Suppressor macrophage treated with lipopolysaccharide for 1 hour (primary cell): ENCODE measurements around the gene STRADB.
A peak's percentile ranks its signal among the peaks of the same experiment; 100 is the strongest.
"Not testable (repeated sequence)": the region's sequence is repeated elsewhere in the genome, so short reads cannot be mapped to it uniquely, and the experiment has no call there.

Source experiments
- DNase-seq, 3 donors: peaks; one replicate each; pipeline ENCODE4 v3.0.0-alpha.2; 2020 to 2022

STRADB gene

DNA sequence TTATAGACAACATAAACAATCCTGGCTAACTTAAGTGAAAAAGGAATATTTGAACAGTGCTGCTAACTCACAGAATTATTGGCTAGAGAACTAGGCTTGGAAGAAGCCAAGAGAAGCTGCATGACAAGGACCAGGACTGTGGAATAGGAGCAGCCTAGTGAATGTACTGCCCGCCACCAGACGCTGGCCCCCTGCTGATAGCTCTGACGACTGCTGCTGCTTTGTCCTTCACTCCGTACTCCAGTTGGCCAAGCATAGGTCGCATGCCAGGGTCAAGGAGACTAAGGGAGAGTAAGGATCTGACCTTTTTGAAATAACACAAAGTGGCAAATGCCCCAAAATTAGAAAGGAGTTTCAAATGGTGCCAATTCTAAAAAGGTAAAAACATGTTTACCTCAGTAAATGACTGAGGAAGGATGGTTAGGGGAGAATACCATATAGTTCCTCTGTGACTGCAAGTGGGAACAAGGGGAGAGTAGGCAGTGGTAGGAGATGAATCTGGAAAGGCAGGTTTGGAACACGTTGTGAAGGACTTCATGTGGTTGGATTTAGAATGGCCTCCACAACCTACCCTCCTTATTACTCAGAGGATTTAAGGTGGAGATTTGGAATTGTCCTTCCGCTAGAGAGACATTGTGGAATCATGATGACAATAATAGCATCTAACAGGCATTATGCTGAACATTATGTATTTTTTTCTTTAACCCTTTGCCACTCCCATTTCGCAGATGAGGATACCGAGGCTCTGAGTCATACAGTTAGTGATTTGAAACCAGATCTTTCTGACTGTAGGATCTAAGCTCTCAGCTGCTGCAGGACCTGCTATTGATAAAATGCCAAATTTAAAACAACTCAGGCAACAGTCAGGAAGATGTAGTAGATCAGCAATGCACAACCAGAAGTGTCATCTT is 19.5 kb downstream of the STRADB start:
- DNase-seq, result no peak

DNA sequence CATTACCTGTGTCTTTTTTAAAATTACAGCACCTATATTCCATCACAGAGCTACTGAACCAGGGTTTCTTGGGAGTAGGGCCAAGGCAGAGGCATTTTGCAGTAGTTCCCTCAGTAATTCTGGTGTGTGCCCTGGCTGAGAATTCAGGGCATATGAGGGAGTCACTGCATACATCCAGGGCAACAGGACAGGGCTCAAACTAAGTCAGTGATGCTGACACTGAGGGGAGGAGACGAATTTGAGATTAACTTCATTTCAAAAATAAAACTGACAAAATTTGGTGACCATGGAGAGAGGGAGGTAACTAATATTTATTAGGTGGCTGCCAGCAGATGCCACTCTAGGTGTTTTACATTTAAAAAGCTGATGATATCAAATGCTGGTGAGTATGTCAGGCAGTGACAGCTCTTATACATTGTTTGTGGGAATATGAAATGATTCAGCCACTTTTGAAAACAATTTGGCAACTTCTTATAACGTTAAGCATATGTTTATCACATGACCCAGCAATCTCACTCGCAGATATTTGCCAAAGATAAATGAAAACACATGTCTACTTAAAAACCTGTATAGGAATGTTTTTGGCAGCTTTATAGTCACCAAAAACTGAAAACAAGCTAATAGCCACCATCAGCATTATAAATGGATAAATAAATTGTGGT is 20.3 kb downstream of the STRADB start:
- no peak for DNase-seq

DNA sequence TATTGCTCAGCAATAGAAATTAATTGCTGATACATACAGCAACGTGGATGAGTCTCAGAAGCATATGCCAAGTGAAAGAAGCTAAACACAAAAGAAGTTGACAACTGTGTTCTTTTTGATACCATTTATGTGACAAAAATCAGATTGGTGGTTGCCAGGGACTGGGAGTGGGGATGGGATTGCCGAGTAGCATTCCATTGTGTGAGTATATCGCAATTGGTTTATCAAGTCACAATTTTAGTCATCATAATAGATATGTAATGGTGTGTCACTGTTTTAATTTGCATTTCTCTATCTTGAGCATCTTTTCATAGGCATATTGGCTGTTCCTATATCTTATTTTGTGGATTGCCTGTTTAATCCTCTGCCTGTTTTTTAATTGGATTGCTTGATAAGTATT is 20.9 kb downstream of the STRADB start:
- no peak for DNase-seq

DNA sequence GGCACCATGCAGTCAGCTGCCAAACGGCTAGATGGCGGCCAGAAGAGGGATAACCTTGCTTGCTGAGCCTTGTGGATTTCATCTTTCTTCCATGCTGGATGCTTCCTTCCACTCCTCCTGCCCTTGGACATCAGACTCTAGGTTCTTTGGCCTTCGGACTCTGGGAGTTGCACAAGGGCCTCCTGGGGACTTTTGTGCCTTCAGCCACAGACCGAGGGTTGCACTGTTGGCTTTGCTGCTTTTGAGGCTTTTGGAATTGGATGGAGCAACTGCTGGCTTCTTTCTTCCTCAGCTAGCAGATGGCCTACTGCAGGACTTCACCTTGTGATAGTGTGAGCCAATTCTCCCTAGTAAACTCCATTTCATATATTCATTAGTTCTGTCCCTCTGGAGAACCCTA is 31.0 kb downstream of the STRADB start:
- no peak for DNase-seq

DNA sequence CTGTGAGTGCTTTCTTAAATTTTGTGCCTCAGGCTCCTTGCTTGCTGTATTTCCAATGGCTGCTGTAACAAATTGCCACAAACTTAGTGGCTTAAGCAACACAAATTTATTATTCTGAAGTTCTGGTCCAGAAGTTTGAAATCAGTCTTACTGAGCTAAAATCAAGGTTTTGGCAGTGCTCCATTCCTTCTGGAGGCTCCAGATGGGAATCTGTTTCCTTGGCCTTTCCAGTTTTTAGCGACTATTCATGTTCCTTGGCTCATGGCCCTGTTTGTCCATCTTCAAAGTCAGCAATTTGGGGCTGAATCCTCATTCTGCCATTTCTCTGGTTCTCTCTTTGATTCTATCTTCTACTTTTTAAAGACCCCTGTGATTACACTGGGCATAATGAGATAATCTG is 31.8 kb downstream of the STRADB start:
- DNase-seq, result no peak

DNA sequence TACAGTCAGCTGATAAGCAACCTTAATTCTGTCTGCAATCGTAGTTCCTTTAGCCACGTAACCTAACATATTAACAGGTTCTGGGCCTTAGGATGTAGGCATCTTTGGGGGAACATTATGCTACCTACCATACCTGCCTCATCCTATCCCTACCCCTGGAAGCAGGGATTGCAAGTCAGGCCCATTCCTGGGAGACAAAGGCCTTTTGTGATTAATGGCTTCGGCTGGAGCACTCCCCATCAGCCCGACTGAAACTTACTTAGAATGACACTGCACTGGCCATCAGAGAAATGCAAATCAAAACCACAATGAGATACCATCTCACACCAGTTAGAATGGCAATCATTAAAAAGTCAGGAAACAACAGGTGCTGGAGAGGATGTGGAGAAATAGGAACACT is 32.2 kb downstream of the STRADB start:
- DNase-seq, result not testable (repeated sequence)

DNA sequence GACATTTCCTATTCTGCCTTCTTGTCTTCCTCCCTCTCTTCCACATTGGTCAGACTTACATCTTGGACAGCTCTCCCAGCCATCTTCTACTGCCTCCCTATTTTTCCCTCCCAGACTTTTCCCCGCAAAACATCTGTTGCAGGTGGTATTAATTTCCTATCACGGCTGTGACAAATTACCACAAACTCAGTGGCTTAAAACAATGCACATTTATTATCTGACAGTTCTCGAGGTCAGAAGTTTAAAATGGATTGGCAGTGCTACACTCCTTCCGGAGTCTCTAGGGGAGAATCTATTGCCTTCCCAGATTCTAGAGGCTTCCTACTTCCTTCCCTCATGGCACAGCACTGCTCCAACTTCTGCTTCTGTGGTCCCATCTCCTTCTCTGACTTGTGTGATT is 33.3 kb downstream of the STRADB start:
- DNase-seq, result no peak

DNA sequence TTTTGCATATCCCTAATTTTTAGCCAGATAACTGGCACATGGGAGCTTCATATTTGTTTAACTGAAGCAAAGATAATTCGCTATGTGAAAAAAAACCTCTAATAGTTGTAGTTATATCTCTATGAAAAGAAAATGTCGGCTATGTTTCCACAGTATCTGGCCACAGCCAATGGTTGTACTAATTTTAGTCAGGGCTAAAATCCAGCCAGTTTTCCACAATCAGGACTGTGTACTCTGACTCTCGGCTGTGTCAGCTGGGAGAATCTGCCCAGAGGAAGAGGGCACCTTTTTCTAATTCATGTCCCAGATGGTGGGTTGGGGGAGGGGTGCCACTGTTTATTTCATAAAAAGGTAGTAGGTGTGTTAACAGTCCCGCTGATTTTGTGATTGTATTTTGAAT is 38.8 kb downstream of the STRADB start:
- DNase-seq, result no peak

DNA sequence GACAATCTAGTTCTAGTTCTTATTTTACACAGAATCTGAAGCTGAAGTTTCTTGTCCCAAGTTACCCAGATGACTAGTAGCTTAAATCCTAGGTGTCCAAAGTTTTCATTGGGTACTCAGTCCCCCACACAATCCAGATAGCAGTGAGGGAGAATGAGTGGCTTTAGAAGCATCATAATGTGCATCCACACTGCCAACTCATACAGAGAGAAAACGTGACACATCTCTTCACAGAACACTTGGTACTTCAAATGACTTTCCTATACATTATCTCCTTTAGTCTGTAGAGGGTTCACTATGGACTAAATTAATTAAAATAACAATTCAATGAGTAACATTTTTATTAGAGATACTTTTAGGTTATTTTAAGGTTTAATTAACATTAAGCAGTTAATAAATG is 45.2 kb downstream of the STRADB start:
- no peak for DNase-seq

DNA sequence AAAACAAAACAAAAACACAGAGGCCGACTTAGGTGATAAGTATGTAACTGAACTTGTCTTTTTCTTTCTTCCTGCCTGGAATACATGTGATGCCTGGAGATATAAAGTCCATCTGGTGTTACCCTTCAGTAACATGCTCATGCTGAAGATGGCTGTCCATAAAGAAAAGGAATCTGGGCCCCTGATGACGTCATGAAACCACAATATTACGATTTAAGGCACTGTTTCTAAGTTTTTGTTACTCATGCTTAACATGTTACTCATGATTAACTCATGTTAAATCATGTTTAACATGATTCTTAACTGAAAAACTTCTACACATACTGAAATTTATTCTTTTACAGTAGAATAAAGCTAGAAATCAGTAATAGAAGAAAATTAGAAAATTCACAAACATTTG is 49.0 kb downstream of the STRADB start:
- DNase-seq, result peak; percentile 4 to 24 (median 10)

DNA sequence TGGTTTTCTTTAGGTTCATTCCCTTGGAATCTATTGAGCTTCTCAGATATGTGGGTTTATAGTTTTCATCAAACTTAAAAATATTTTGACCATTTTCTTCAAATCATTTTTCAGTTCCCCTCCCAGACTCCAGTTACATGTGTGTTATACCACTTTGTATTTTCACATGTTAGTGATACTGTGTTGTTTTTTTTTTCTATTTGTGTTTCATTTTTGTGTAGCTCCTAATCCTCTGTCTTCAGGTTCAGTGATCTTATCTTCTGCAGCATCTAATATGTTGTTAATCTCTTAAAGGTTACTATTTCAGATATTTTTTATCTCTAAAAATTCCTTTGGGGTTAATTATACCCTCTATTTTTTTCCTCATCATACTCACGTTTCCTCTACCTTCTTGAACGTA is 51.2 kb downstream of the STRADB start:
- no peak for DNase-seq

DNA sequence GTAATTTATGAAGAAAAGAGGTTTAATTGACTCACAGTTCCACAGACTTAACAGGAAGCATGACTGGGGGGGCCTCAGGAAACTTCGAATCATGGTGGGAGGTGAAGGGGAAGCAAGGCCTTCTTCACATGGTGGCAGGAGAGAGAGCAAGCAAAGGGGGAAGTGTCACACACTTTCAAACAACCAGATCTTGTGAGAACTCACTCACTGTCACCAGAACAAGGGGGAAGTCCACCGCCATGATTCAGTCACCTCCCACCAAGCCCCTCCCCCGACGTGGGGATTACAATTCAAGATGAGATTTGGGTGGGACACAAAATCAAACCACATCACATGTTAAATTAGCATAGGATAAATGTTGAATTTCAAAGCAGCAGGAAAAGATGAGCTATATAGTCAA is 56.2 kb downstream of the STRADB start:
- DNase-seq, result peak; percentile 10 to 20 (median 13)

DNA sequence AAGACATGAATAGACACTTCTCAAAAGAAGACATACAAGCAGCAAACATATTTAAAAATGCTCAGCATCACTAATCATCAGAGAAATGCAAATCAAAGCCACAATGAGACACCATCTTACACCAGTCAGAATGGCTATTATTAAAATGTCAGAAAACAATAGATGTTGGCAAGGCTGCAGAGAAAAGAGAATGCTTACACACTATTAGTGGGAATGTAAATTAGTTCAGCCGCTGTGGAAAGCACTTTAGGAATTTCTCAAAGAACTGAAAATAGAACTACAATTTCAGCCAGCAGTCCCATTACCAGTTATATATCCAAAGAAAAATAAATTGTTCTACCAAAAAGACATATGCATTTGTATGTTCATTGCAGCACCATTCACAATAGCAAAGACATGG is 61.7 kb downstream of the STRADB start:
- DNase-seq, result no peak

DNA sequence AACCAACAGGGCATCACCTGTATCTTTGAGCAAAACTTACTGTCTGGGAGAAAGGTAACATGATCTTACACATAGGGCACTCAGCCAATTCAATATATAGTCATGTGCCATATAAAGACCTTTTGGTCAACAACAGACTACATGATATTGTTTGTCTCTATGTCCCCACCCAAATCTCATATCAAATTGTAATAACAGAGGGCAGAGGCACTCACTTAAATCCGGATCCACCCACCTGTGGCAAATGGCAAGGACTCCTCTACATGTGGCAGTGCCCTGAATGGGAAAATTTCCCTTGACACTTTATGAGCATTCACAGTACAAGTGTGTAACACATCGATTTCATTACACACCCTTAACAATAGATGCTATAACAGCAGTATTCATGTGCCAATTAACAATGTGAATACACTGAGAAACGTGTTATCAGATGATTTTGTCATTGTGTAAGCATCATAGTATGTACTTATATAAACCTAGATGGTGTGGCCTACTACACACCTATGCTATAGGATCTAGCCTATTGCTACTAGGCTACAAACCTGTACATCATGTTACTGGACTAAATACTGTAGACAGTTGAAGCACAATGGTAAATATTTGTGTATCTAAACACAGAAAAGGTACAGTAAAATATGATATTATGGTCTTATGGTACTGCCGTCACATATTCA is 64.2 kb downstream of the STRADB start:
- no peak for DNase-seq

DNA sequence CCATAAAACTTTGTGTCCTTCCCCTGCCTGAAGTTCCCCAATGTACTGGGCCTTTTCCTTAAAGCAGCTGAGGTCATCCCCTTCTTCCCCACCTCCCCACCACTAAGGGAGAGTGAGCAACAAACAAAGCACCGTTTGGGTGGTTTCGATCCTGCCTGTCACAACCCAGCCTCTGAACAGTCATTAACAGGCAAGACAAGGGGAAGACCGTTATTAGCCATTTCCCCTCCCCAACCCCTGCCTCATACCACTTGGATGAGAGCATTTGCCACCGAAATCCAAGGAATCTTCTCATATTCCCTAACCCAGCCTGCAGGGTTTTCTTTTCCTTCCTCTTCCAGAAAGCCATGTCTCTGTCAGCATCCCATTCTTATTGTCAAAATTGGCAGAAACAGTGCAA is 65.6 kb downstream of the STRADB start:
- DNase-seq, result peak; percentile 6 to 36 (median 29)

DNA sequence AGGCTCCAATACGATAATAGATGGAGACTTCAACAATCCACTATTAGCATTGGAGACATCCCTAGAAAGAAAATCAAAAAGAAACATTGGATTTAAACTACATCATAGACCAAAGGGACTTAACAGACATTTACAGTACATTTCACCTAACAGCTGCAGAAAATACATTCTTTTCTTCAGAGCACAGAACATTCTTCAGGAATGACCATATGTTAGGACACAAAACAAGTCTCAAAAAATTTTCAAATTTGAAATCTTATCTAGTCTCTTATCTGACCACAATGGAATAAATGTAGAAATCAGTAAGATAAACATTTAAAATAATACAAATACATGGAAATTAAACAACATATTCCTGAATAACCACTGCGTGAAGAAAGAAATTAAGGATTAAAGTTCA is 68.7 kb downstream of the STRADB start:
- DNase-seq, result no peak

DNA sequence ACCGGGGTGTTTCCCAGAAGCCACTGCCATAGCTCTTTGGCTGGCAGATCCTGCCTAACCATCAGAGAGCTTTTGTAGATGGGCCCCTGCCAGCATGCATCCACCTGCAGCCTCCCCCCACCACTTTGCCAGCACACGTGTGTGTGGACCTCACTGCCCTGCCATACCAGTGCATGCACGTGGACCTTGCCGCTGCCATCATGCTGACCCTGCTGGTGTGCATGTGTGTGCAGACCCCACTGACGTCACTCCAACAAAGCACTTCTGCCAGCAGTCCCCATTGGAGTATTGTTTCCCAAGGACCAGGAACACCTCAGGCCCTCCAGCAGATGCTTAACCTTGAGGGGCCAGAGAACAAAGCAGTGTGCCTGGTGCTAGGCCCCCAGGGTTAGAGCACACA is 71.4 kb downstream of the STRADB start:
- no peak for DNase-seq

DNA sequence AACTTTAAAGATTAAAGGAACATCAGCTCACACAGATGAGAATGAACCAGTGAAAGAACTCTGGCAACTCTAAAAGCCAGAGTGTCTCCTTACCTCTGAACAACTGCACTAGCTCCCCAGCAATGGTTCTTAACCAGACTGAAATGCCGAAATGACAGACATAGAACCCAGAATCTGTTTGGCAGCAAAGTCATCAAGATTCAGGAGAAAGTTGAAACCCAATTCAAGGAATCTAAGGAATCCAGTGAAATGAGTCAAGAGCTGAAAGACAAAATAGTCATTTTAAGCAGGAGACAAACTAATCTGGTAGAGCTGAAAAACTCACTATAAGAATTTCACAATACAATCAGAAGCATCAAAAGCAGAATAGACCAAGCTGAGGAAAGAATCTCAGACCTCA is 72.0 kb downstream of the STRADB start:
- no peak for DNase-seq
